Measurements from ENCODE around the gene DLX1.

Gene DLX1

GRCh38 chr2:172090044-172090961, 5.0 kb downstream of the DLX1 start:
- ChIA-PET CTCF (interaction anchor here (1.0 to 1.6 kb wide), 3 partner anchors 12 to 402 kb away, joined by 3 to 4 read pairs (median 3); partner anchors contain the start of genes DLX2 and DYNC1I2), POLR2A (no interaction called here)
- no peak for TF ChIP-seq CTCF (IDR thresholded peaks at IDR 0.05; ENCODE audit: control extremely low read depth, extremely low read depth, low read depth, missing control alignments)
- peak; percentile 22 for DNase-seq (ENCODE audit: extremely low spot score)

- DNase-seq (ENCODE audit: extremely low spot score), result peak; percentile 16
- no peak for TF ChIP-seq CTCF (IDR thresholded peaks at IDR 0.05; ENCODE audit: control extremely low read depth, extremely low read depth, low read depth, missing control alignments)
- CTCF ChIA-PET, result interaction anchor here (1.0 to 1.6 kb wide), 5 partner anchors 9 to 403 kb away, joined by 3 to 6 read pairs (median 3); partner anchors contain the start of genes DLX2 and DYNC1I2
- POLR2A ChIA-PET, result no interaction called here
These were observed 5.8 kb downstream of the DLX1 start for GRCh38 chr2:172091000-172091641.

GRCh38 chr2:172091761-172092566, 6.7 kb downstream of the DLX1 start:
- ChIA-PET CTCF (interaction anchor here (1.1 to 2.3 kb wide), 5 partner anchors 10 to 404 kb away, joined by 3 to 11 read pairs (median 4); partner anchors contain the start of genes DLX2 and DYNC1I2), POLR2A (no interaction called here)
- no peak for TF ChIP-seq CTCF (IDR thresholded peaks at IDR 0.05; ENCODE audit: control extremely low read depth, extremely low read depth, low read depth, missing control alignments)
- DNase-seq (ENCODE audit: extremely low spot score), result no peak

GRCh38 chr2:172092716-172093415, 7.6 kb downstream of the DLX1 start:
- ChIA-PET CTCF (interaction anchor here (1.4 to 2.3 kb wide), 3 partner anchors 10 to 395 kb away, joined by 3 to 11 read pairs (median 6); partner anchors contain the start of gene DLX2), POLR2A (no interaction called here)
- TF ChIP-seq CTCF (IDR thresholded peaks at IDR 0.05; ENCODE audit: control extremely low read depth, extremely low read depth, low read depth, missing control alignments), result no peak
- peak; percentile 7 for DNase-seq (ENCODE audit: extremely low spot score)

- no peak for TF ChIP-seq CTCF (IDR thresholded peaks at IDR 0.05; ENCODE audit: control extremely low read depth, extremely low read depth, low read depth, missing control alignments)
- ChIA-PET CTCF (interaction anchor here (1.4 to 2.3 kb wide), 2 partner anchors 9 to 396 kb away, joined by 3 to 11 read pairs; partner anchors contain the start of gene DLX2), POLR2A (no interaction called here)
- peak; percentile 10 for DNase-seq (ENCODE audit: extremely low spot score)
These were observed 8.3 kb downstream of the DLX1 start for GRCh38 chr2:172093416-172094293.

Data from GM10248 (cell line).